ENCODE data around the gene CHAD. TPM values are rescaled to one million over a fixed set of nuclear protein-coding genes. Genes with fewer than 3 reads are reported as not detected.

Gene CHAD
- total and polyA plus RNA-seq, 3 donors from 2014 or later = 0.79 to 2.9 (median 0.81) TPM

DNA sequence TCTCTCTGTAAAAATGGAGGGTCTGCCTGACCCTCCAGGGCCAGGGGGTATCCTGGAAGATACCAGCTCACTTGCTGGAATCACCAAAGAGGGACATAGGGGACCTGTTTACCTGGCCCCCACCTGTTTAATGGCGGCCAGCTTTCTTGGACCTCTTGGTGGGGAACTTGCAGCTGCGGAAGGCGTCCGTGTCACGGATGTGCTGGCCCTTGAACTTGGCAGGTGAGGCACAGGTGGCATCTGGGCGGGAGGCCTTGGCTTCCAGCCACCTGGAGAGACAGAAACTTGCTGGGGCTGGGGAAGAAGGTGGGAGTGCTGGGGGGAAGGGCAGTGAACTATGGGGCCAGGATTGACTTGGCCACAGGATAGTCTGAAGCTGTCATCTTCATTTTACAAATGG is 3.5 kb downstream of the CHAD start:
- Histone ChIP-seq H3K4me3 (no peak overlapping the region), H3K36me3 (ENCODE audit: low read depth, missing control alignments) (no peaks in the 10 kb centered on the region), H3K4me1 (peaks cover 28% of the 10 kb centered on the region), H3K27me3 (no peaks in the 10 kb centered on the region), H3K9me3 (no peaks in the 10 kb centered on the region), H3K27ac (no peak overlapping the region)
- 83 to 97% methylated on average over 1 to 6 of the region's 6 CpGs for WGBS, 2 donors
- no peak for DNase-seq
- intact Hi-C loops (cut with DNase I; ENCODE audit: low total_unique reads) = no loop called here
- no peak for TF ChIP-seq POLR2A (IDR thresholded peaks at IDR 0.05)
- TF ChIP-seq, protein P1, sequence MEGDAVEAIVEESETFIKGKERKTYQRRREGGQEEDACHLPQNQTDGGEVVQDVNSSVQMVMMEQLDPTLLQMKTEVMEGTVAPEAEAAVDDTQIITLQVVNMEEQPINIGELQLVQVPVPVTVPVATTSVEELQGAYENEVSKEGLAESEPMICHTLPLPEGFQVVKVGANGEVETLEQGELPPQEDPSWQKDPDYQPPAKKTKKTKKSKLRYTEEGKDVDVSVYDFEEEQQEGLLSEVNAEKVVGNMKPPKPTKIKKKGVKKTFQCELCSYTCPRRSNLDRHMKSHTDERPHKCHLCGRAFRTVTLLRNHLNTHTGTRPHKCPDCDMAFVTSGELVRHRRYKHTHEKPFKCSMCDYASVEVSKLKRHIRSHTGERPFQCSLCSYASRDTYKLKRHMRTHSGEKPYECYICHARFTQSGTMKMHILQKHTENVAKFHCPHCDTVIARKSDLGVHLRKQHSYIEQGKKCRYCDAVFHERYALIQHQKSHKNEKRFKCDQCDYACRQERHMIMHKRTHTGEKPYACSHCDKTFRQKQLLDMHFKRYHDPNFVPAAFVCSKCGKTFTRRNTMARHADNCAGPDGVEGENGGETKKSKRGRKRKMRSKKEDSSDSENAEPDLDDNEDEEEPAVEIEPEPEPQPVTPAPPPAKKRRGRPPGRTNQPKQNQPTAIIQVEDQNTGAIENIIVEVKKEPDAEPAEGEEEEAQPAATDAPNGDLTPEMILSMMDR (IDR thresholded peaks at IDR 0.05) = no peak

DNA sequence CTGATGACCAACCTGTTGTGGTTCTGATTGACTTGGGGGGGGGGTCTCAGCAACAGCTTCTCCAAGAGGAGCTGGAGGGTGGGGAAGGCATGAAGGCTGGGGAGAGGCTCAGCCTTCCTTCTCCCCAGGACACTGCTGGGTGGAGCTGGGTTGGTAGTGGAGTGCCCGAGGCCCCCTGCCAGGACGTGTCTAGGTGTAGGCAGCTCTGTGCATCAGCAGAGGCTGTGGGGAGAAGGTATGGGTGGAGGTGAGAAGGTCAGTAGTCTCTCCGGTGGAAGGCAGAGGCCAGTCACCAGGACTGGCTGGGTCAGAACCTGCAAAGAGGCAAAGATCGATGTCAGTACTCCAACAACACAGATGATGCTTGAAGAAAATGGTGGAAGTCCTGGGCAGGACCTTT is 3.9 kb downstream of the CHAD start:
- DNase-seq = no peak
- peaks cover 24% of the 10 kb centered on the region for H3K4me1 ChIP-seq
- no peaks in the 10 kb centered on the region for H3K27me3 ChIP-seq
- intact Hi-C loops (cut with DNase I; ENCODE audit: low total_unique reads) = no loop called here
- 89 to 94% methylated on average over 4 of the region's 4 CpGs for WGBS, 2 donors
- H3K27ac ChIP-seq = no peak overlapping the region
- H3K9me3 ChIP-seq = no peaks in the 10 kb centered on the region
- no peaks in the 10 kb centered on the region for H3K36me3 ChIP-seq (ENCODE audit: low read depth, missing control alignments)
- TF ChIP-seq, protein P1 (IDR thresholded peaks at IDR 0.05) = no peak
- TF ChIP-seq POLR2A (IDR thresholded peaks at IDR 0.05) = no peak
- H3K4me3 ChIP-seq = no peak overlapping the region

DNA sequence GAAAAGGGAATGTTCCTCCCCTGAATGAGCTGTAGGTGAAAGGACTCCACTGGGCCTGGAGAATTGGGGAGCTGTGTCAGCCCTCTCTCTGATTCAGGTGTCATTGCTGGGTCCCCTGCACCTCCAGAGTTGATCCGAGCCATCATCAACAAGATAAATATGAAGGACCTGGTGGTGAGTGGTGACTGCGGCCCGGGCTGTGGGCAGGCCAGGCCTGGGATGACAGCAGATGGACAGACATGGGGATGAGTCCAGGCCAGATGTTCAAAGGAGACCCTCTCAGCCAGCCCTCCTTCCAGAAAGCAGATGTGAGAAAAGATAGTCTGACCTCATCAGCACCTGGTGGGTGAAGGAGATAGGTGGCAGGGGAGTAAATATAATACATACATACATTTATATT is 4.6 kb downstream of the CHAD start:
- Histone ChIP-seq H3K9me3 (no peaks in the 10 kb centered on the region), H3K27me3 (no peaks in the 10 kb centered on the region), H3K4me3 (no peak overlapping the region), H3K36me3 (ENCODE audit: low read depth, missing control alignments) (no peaks in the 10 kb centered on the region), H3K27ac (no peak overlapping the region), H3K4me1 (peaks cover 18% of the 10 kb centered on the region)
- TF ChIP-seq, protein P1 (IDR thresholded peaks at IDR 0.05) = no peak
- no peak for TF ChIP-seq POLR2A (IDR thresholded peaks at IDR 0.05)
- WGBS, 2 donors = 93 to 100% methylated on average over 3 of the region's 3 CpGs
- no peak for DNase-seq
- intact Hi-C loops (cut with DNase I; ENCODE audit: low total_unique reads) = no loop called here

DNA sequence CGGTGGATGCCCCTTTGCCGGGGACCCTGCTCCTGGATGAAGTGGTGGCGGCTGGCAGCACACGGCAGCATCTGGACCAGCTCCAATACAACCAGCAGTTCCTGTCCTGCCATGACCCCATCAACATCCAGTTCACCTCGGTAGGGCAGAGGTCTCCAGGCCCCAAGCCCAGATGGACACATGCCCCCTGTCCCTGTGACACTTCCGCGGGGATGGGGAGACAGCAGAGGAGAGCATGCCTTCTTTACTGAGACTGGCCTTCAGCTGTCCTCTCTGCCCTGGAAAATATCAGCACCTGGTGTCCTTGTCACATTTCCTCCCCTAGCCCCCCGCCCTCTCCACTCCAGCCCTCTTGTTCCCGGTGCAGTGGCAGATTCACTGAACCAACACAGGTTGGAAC is 6.2 kb downstream of the CHAD start:
- no peaks in the 10 kb centered on the region for H3K36me3 ChIP-seq (ENCODE audit: low read depth, missing control alignments)
- TF ChIP-seq POLR2A (IDR thresholded peaks at IDR 0.05) = no peak
- TF ChIP-seq, protein P1 (IDR thresholded peaks at IDR 0.05) = no peak
- DNase-seq = no peak
- 79 to 84% methylated on average over 7 to 9 of the region's 9 CpGs for WGBS, 2 donors
- H3K27me3 ChIP-seq = no peaks in the 10 kb centered on the region
- H3K4me1 ChIP-seq = peaks cover 7% of the 10 kb centered on the region
- no peaks in the 10 kb centered on the region for H3K9me3 ChIP-seq
- no peak overlapping the region for H3K27ac ChIP-seq
- intact Hi-C loops (cut with DNase I; ENCODE audit: low total_unique reads) = no loop called here
- H3K4me3 ChIP-seq = no peak overlapping the region

DNA sequence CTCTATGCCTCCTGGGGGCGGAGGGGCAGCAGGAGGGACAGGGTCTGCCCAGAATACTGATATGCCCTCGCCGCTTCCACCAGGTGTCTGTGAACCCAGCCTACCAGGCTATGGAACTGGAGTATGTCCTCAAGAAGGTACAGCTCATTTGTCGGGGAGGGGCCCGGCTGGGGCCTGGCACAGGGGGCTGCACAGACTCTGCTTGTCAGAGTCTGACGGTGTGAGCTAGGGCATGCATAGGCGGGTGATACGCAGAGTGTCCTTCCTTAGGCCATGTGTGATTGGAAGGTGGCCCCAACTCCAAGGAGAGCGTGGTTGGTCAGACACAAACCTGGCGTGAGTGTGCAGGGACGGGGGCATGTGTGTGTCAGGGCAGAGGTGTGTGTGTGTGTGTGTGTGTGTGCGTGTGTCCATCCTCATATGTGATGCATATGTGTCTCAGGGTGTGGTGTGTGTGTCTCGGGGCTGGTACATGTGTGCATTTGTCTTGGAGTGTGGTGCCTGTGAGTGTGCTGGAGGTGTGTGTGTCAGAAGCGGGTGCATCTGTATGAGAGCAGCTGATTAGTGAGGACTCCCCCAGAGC is 7.0 kb downstream of the CHAD start:
- Histone ChIP-seq H3K27ac (no peak overlapping the region), H3K4me1 (peaks cover 7% of the 10 kb centered on the region), H3K9me3 (no peaks in the 10 kb centered on the region), H3K36me3 (ENCODE audit: low read depth, missing control alignments) (no peaks in the 10 kb centered on the region), H3K27me3 (no peaks in the 10 kb centered on the region), H3K4me3 (no peak overlapping the region)
- TF ChIP-seq POLR2A (IDR thresholded peaks at IDR 0.05) = no peak
- TF ChIP-seq, protein P1 (IDR thresholded peaks at IDR 0.05) = no peak
- intact Hi-C loops (cut with DNase I; ENCODE audit: low total_unique reads) = no loop called here
- no peak for DNase-seq
- 97% methylated on average over 7 to 14 of the region's 14 CpGs for WGBS, 2 donors

All from testis (tissue), 3 donors.